Glomerular endothelial cell (primary cell): Measurements from ENCODE around the gene SNX22. TPM values are rescaled to one million over a fixed set of nuclear protein-coding genes. Genes with fewer than 3 reads are reported as not detected.

Experiments used
- DNase-seq: peaks from one replicate; pipeline ENCODE4 v3.0.0-alpha.2; 2011; ENCODE audit warnings: low read depth, low spot score; ENCODE audit errors: extremely low read depth
- total RNA-seq: library from RNA; depleted of rRNA; stranded (reverse); fragments of >200 nt; gene quantifications from 2 replicates; pipeline ENCODE4 v1.2.3, GENCODE V29; 2015

The SNX22 gene
- total RNA-seq, 1 donor from 2014 or later, result 0.64 TPM

DNA sequence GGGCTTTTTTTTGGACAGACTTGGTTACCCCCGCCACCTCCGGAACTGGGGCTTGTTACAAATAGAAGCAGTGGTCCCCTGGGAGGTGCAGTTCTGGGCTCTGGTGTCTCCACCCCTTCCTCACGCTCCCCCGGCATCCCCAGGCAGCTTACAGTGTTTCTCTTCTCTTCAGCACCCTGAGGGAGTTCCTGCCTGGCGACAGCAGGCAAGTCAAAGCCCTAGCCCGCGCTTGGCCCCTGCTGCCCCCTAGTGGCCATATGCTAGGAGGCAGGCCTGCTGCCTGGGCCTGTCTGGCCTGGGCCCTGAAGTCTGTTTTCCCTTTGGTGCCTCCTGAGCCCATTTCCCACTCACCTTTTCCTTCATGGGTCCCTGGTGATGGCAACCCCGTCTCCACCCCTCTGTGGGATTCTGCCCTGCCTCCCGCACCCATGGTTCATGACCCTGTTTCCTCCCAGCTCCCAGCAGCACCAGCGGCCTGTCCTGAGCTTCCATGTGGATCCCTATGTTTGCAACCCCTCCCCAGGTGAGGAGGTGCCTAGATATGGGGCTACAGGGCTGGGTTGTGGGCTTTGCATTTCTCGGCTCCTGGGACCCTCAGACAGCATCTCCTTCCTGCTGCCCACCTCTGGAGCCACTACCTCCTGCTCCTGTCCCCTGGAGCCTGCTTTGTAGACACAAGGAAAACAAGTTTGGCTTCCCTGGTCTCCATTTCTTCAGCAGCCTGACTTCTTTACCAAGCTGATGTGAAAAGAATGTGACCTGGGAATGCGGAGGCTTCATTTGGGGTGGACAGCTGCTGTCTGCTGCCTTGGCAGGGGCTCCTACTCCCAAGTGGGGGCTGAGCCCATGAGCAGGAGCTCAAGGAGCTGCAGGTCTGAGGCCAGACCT, 2.2 kb downstream of the SNX22 start:
- DNase-seq, result no peak

GRCh38 chr15:64155802-64156651, 4.5 kb downstream of the SNX22 start:
- DNase-seq, result no peak

DNA sequence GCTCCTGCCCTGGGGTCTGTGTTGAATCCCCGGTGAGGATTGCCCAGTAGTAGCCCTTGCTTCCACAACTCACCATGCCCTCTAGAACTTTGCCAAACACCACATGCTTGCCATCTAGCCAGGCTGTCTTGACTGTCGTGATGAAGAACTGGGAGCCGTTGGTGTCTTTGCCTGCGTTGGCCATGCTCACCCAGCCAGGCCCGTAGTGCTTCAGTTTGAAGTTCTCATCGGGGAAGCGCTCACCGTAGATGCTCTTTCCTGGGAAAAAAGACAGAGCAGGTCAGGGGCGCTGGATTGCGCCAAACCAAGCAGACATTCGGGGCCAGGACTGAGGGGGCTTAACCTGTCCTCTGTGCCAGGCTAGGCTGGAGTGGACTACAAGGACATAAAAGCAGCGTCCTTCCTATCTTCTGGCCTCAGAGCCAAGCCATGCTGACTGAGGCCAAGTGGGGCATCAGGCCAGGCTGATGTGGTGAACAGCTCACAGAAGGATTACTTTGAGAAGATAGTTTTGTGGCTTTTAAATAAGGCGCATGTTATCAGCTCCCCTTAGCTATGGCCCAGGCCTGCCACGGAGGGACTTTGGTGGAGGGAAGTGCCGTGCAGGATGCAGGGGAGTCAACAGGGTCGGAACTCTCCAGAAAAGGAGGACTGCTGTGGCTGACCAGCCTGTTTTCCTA, 5.3 kb downstream of the SNX22 start:
- DNase-seq, result no peak

- no peak for DNase-seq
These were observed 6.1 kb downstream of the SNX22 start for GRCh38 chr15:64157599-64158125.

- DNase-seq, result no peak
These were observed 7.0 kb downstream of the SNX22 start for GRCh38 chr15:64158363-64159134.

- DNase-seq, result no peak
These were observed 10.4 kb downstream of the SNX22 start for GRCh38 chr15:64161688-64162477.

DNA sequence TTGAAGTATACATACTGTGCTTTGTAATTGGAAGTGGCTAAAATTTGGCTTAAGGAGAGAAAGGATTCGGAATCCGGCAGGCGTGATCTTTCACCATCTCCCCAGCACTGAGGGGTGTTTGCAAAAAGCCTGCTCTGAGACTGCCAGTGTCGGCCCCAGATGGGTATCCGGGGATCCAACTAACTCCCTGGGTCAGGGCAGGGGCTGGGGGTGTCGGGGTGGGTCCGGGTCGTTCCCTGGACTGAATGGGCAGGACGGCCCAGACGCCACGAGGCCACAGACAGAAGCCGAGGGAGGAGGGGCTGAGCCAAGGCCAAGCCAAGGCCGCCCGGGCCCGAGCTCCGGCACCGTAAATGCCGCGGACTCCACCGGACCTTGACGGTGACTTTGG, 10.9 kb downstream of the SNX22 start:
- no peak for DNase-seq

DNA sequence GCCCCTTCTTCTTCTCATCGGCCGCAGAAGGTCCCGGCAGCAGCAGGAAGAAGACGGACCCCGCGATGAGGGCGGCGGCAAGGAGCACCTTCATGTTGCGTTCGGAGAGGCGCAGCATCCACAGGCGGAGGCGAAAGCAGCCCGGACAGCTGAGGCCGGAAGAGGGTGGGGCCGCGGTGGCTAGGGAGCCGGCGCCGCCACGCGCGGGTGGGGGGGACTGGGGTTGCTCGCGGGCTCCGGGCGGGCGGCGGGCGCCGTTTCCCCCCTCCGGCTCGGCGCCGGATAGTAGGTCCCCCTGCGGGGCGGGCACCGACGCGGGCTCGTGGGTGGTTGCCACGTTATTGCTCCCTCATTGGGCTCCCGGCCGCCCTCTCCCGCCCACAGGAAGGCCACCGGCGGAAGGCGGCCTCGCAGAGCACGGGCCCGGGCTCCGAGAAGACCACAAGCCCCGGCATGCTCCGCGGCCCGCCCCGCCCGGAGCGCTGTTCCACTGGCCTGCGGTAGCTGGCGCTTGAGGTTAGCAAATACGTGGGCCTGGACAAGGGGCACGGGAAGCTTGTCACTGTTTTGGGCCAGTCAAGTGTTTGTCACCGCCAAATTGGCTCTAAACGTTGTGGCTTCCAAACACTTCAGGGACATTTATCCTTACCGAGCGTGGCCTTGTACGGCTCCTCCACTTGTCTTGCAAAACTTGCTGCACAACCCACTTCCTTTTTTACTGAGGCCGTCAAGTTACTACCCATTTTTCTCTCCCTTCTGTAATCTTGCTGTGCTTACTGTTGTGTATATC, 11.5 kb downstream of the SNX22 start, which contains the start of gene PPIB:
TSS of gene PPIB (minus strand) at position 154 of the 790 bp plus-strand sequence. CDS start at position 118, 36 bp downstream.
- DNase-seq, result no peak

- DNase-seq, result no peak
These were observed 12.3 kb downstream of the SNX22 start for GRCh38 chr15:64163659-64164362.

GRCh38 chr15:64164436-64164835, 12.9 kb downstream of the SNX22 start:
- DNase-seq, result no peak

DNA sequence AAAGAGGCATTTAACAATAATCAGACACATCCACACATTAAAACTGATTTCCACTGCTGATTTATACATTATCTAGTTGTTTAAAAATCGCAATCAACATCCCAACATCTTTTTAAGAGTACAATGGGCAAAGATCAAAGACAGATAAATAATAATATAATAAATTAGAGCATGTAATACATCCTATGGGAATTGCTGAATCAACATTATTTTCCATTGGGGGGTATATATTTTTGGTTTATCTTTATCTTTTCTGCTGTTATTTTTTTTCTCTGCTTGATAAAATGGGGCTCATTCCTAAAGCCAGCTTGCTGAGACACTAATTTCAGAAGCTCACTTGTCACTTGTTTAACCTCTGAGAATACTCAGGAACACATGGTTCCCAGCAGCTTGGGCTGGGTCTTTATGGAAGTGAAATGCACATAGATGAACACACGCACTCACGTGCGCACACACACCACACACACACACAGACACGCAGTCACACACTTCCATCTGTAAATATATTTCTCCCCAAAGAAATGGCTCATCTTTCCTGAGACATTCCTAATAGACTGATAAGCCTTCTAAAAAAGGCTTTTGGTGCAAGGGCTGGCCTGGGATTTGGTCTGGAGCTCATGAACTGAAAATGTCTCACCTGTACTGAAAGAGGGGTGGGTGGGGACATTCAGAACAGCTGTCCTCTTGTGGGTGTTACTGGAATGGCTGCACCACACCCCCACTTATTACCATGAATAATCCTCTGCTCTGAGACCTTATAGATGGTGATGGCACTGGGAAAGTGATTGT, 14.8 kb downstream of the SNX22 start:
- no peak for DNase-seq

GRCh38 chr15:64180235-64180824, 28.8 kb downstream of the SNX22 start:
- DNase-seq, result no peak

DNA sequence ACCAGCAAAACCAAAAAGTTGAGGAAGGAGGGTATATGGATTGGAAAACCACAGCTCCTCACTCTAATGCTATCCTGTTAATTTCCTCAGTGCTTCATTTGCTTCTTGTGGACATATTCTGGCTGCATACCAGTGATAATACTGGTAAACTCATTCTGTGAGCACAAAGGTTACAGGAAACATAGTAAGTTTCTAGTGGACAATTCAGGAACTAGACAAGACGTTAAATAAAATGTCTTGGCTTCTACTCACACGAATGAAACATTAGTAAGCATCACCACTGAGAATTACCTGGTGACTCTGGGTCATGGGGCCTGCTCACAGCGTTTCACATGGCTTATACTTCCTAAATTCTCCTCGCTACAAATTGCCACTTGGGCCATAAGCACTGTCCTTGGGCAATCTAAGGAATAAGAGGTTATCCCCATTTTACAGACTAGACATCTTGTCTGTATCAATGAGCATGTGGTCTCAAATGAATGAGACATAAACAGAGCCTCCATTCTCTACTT, 31.4 kb downstream of the SNX22 start:
- DNase-seq, result no peak

GRCh38 chr15:64185146-64185911, 33.8 kb downstream of the SNX22 start:
- DNase-seq, result no peak

DNA sequence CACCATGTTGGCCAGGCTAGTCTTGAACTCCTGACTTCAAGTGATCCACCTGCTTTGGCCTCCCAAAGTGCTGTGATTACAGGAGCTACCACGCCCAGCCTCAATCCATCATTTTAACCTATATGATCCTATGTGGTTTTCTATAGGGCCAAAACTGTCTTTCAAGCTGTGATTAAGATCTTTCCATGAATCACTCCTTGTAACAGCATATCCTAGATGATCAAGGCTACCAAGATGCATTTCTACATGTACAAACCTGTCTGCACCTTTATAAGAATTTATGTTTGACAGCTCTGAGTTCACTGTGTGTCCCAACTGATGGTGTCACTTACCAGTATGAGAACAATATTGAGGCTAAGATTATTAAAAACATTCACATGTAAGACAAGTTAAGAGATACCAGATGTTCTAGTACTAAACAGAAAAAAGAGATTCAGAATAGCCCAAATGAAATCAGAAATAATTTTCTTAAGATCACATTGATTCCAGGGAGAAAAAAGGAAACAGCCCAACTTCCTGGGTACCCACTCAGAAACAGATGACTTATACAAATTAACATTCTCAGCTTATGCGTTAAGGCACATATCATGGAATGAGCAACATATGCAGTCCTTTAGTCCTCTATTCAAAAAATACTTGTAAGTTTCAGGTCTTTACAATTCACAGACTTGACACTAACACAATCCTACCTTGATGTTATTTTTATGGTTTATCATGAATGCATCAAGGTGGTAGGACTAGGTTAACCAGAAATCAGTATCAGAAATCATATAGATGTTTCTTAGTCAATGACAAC, 36.1 kb downstream of the SNX22 start:
- DNase-seq, result no peak
